HG03558 (cell line): ENCODE data around the gene DCST1.

ENCODE experiments used
- ATAC-seq: cut with Tn5 transposase; IDR thresholded peaks from one replicate; pipeline ENCODE4 v1.9.1; 2021; ENCODE audit warnings: moderate number of reproducible peaks; ENCODE audit not compliant: unreplicated experiment; ENCODE audit errors: extremely low read depth

Gene DCST1

DNA sequence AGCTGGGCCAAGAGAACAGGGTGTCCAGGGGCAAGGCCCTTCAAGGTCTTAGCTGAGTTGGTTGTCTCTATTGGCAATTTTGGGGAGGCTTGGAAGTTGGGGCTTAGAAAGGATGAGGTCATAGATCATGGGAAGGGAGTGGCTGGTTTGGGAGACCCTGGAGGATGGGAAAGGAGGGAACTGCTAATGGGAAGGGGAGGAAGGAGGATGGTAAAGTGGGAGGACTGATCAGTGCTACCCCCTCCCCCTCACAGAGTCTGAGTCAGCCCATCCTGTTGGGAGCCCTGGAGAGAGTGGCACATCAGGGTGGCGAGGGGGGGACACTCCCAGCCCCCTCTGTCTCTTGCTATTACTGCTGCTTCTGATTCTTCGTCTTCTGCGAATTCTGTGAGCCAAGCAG, 35.0 kb downstream of the DCST1 start:
- ATAC-seq: no peak

- no peak for ATAC-seq
Observed at GRCh38 chr1:155069551-155070157, 36.0 kb downstream of the DCST1 start.

GRCh38 chr1:155070158-155070621, 36.6 kb downstream of the DCST1 start:
- ATAC-seq: no peak

DNA sequence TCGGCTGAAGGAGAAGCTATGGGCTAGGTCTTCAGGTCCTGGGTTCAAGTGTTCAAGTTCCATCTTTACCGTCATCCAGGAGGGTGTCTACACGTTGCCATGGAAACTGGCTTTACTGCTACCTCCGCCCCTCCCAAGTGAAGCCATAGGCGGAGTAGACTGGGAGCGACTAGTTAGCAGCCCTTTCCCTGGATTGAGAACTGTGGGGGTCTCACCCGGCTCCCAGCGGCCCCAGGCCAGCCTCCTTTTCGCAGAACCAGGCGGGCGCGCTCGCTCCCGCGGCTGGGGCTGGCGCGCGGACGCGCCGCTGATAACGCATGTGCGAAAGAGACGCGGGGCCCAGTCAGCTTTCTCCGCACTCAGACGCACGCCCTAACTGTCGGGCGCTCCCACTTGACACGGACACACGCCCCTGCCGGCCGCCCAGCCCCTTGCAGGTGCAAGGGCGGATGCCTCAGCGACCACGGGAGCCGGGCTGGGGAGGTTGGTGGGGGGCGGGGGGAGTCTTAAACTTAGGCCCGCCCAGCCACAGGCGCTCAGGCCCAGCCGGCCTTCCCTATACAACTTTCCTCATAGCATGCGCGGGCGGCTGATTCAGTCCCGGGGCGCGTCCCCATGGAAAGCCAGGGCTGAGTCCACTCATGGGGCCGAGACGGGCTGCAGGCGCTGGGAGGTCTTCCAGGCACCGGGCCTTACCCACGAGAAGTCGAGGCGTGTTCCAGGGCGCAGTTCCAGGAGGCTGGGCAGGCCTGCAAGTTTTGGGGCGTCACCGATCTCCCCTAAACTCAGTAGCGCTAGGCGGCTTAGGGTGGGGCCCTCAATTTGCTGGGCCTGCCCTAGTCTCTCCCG, 37.3 kb downstream of the DCST1 start:
- no peak for ATAC-seq

- no peak for ATAC-seq
Observed at GRCh38 chr1:155071701-155072100, 38.1 kb downstream of the DCST1 start.

DNA sequence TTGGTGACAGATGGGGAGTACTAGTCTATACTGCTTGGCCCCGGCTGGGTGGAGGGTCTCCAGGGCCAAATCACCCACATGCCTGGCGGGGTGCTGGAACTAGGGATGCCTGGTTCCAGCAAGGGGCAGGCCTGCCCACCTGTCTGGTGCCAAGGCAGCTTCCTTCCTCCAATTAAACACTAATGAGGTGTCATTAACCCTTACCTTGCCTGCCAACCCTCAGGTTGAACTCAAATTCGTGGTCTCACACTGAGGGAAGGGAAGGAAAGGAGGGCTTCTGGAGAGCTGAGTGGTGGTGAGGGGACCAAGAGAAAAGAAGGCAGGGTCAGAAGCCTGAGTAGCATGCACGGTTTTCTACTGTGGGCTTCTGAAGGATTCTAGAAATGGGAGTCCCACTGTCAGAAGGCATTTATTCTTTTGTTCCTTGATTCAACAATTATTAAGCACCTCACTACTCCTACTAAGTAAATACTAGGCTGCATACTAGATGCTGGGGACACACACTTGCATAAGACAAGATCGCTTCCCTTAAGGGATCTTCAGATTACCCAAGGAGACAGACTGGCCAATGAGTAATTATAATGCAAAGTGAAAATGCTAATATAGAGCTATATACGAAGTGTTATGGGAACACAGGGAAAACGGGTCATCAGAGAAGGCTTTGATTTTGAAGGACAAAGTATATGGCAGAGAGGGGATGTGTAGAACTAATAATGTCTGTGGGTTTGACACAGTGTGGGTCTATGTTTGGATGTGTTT, 39.1 kb downstream of the DCST1 start:
- ATAC-seq: no peak

DNA sequence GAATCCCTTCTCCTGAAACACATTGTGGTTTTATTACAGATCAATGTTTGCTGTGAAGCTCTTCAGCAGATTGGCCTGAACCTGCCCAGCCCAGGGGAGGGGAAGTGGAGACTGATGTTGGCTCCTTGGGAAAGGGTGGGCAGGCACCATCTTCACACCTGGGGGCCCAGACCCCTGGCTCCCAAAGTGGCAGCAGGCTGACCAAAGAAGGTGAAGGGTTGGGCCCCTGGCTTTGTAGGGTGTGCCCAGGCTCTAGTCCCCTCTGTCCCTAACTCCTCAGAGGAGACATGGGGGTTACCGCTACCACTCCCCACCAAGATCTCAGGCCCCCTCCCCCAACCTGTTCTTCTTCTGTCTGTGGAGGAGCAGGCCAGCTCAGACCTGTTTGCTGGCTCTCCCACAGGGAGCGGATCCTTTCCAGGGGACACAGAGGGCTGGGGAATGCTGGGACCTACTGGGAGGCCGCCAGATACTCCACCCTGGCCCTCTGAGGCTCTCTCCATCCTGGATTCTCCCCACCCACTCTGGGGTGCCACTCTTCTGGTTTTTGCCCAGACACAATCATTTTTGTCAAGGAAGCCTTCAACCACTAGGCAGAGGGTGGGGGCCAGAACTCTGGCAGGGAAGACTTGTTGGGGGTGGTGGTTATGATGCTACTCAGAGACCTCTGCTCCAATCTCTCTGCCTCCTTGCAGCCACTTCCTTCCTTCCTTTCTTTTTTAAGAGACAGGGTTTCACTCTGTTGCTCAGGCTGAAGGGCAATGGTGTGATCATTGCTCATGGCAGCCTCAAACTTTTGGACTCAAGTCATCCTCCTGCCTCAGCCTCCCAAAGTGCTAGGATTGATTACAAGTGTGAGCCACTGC, 40.0 kb downstream of the DCST1 start:
- no peak for ATAC-seq

GRCh38 chr1:155075535-155075934, 41.9 kb downstream of the DCST1 start:
- no peak for ATAC-seq

DNA sequence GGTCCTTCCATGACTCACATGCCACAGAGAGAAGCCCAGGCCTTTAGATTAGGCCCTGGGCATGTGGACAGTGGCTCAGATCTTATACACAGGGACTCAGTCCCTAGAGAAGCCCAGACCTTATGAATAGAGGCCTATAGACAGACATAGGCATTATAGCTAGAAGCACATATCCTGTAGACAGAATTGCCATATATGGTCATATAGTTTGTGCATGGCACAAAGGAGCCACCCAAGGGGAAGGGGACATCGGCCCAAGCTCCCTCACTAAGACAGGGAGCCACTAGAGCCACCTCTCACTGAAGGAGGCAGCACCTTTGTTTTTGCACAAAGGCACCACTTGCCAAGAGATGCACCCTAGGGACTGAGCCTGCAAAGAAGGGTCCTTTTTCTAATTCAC, 42.7 kb downstream of the DCST1 start:
- ATAC-seq: no peak

DNA sequence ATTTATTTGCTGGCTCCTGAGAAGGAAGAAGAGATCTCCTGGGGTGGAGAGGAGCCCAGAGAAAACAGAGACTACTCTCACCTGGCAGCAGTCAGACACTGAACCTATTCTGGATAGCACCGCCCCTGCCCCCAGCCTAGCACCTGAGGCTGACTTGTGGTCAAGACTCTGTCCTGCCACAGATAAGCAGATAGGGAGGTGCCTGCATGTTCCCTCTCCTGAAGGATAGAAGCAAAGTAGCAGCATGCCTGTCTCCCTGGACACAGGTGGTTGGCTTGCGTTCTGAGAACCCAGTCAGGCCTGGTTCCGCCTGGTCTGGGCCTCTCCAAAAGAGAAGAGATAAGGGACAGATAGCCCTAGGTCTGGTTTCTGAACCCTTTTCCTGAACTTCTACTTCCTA, 43.7 kb downstream of the DCST1 start:
- ATAC-seq: no peak

DNA sequence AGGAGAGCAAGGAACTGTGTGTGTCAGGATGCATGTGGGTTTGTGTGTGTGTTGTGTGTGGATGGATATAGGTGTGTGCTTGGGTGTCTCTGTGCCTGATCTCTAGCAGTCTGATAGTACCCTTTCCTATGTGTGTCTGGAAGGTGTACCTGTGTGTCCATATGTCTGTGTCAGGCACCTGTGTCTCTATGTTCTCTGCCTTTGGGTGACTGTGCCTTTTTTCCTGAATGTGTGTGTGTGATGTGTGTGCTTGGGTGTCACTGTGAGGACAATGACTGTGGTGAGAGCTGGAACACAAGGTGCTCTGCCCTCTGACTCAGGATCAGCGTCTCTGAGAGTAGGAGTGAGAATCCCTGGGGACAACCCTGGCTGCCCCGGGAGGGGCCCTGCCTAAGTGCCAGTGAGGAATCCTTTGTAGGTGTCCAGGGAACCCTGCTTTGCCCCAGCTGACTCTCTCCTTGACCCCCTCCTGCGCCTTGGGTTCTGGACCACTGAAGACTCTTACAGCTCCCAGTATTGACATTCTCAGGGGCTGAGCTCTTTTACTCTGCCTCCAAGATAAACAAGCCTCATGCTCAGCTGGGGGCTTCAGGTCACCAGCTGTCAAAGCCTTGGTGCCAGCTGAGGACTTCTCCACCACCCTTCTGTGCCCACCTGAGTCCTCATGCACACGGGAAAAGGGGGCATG, 44.3 kb downstream of the DCST1 start:
- ATAC-seq: no peak

DNA sequence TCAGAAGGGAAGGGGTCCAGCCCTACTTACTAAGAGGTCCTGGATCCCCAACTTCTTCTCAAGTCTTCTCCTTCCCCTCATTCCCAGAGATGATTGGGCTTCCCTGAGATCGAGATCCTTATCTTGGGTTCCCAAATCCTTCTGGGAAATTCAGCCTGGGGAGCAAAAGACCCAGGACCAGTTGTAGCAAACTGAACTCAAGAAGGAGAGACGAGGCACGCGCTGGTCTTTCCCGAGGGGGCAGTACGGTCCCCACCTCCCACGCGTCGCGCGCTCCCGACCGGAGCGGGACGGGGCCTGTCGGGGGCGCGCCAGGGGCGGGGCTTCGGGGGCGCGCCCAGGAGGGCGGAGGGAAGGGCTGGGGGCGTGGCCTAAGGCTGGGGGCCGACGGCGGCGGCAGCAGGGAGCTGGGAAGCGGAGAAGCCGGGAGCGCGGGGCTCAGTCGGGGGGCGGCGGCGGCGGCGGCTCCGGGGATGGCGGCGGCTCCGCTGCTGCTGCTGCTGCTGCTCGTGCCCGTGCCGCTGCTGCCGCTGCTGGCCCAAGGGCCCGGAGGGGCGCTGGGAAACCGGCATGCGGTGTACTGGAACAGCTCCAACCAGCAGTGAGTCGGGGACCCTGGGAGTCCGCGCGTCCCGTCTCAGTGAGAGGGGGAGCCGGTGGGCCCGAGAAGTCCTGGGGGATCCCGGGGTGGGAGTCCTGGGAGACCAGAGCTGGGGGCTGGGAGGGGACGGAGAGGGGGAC, 45.0 kb downstream of the DCST1 start, which contains the start of gene EFNA3:
Gene EFNA3 (plus strand): TSS at position 369 of the 741 bp plus-strand sequence. CDS start 105 bp downstream, at position 474.
- ATAC-seq: no peak

DNA sequence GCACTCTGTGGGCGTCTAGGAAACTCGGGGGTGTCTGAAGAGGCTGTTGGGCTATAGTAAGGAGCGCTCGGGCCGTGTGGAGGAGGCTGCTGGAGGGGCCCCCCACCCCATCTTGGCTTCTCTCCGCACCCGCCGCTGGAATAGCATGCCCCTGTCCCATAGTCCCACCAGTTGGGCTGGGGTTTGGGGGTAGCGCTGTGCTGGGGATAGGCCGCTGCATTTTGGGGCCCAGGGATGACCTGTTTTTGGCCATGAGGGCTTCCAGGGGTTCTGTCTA, 45.5 kb downstream of the DCST1 start:
- ATAC-seq: no peak

DNA sequence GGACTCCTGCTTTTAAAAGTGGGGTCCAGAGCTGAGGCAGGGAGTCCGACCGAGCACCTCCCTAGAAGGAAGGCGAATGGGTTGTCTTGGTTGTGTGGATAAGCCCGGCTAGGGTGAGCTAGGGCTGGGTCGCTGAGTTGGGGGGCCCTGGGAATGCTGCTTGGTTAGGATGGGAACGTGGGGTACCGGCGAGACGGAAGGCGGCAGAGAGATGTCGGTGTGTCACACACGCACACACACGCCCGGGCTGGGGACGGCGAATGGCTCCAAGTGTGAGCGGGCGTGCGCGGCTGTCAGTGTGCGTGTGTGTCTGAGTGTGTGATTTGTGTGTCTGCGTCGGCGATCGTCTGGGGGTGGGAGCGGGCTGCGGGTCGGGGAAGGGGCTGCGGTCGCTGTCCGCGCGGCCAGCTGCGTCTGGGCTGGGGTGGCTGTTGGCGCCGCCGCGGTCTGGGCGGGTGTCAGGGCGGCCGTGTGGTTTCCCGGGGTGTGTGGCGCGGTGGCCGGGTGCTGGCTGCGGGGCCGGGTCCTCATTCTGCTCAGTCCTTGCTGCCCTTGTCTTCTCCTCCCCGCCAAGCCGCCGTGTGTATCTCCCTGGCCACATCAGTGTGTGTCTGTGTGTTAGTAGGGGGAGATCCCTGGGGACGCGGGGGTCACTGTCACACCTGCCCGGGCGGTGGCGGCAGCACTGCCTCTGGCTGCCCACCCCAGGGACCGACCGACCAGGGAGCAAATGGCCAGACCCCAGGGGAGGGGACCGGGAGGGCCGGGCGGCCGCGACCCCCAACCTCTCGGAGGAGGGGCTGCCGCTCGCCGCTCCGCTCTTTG, 46.1 kb downstream of the DCST1 start:
- no peak for ATAC-seq

GRCh38 chr1:155080312-155081228, 46.9 kb downstream of the DCST1 start:
- no peak for ATAC-seq

DNA sequence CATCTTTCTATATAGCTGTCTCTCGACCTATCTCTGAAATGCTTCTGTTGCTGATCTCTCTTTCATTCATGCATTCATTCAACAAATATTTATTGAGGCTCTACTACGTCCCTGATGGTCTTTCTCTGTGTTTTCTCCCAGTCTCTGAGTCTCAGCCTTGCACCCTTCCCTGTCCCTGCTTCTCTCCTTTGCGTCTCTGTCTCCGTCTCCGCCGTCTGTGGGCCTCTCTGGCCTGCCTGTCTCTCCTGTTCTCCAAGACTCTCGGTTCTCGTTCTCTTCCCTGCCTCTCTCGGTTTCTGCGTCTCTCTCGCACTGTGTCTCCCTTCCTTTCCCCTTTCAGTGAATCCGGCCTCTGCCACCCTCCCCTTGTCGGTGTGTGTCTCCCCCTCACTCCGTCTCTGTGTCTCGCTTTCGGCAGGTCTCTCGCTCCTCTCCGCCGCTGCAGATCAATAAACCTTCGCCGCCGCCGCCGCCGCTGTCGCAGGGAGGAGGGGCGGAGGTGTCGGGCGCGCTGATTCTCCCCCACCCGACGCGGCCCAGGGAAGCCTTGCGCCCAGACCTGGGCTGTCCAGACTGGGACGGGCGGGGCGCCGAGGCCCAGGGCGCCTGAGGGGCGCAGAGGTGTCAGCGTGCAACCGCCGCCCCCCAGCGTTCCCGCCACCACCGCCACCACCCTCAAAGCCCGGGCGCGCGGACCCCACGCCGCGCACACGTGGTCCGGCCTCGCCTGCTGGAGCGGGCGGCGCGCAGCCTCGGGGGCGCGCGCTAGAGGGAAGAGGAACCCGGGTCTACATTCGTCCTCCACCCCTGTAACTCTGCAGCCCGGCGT, 48.1 kb downstream of the DCST1 start:
- no peak for ATAC-seq
